Fibroblast of the aortic adventitia (primary cell): ENCODE results near the gene ZNF407. TPM values are rescaled to one million over a fixed set of nuclear protein-coding genes. Genes with fewer than 3 reads are reported as not detected.

Experiments used
- DNase-seq: peaks from one replicate; pipeline ENCODE4 v3.0.0-alpha.2; 2010; ENCODE audit warnings: low read depth
- H3K4me3 ChIP-seq: 2 replicates; pipeline ENCODE4 v1.5.1; 2011; ENCODE audit warnings: low read depth, mild to moderate bottlenecking, control low read depth, low read length, moderate library complexity
- CTCF ChIP-seq: IDR thresholded peaks from 2 replicates; pipeline ENCODE4 v1.5.1; 2011; ENCODE audit warnings: mild to moderate bottlenecking, low read length, control low read depth, inconsistent platforms; ENCODE audit not compliant: insufficient read depth
- total RNA-seq: library from RNA; depleted of rRNA; stranded (reverse); fragments of >200 nt; gene quantifications from 2 replicates; pipeline ENCODE4 v1.2.3, GENCODE V29; 2012; ENCODE audit warnings: low replicate concordance

ZNF407 gene
- total RNA-seq, 1 donor, result 21.7 TPM

GRCh38 chr18:74778191-74778847 lies 180.6 kb downstream of the ZNF407 start:
- peak; percentile 48 for DNase-seq
- no peak overlapping the region for H3K4me3 ChIP-seq
- no peak for TF ChIP-seq CTCF

- no peak for TF ChIP-seq CTCF
- DNase-seq, result no peak
- H3K4me3 ChIP-seq, result no peak overlapping the region
Measured at GRCh38 chr18:74784752-74785151, 187.1 kb downstream of the ZNF407 start.

GRCh38 chr18:74785632-74786031 lies 188.0 kb downstream of the ZNF407 start:
- no peak overlapping the region for H3K4me3 ChIP-seq
- TF ChIP-seq CTCF, result no peak
- DNase-seq, result no peak

DNA sequence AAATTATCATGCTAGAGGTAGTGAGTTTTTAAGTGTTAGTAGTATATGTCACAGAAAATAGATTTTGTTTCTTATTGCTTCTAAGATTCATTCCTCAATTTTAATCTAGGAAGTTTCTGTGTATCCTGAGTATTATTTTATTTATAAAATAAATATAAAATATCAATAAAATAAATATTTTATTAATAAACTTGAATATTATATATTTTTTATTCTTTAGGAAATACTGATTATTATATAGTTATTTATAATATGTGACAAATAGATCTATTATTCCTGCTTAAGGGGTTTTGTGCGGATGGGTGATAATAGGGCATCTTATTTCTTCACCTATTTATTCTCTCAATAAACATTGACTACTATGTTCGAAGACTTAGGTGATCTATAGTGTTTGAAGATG lies 191.0 kb downstream of the ZNF407 start:
- no peak for TF ChIP-seq CTCF
- no peak overlapping the region for H3K4me3 ChIP-seq

DNA sequence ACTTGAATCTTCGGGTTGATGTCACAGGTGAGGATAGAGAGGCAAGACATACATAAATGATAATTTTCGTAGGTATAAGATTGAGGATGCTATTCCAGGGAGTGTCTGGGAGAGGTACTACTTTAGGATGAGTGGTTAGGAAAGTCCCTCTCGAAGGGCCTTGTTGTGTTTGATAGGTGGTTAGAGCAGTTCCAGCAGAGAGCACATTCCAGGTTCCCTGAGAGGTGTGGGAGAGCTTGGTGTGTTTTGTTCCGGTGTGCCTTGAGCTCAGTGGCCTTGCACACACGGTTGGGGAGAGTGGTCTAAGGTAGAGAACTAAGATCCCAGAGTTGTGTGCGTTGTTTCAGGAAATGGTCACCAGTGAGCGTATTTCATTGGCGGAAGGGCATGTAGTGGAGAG lies 191.4 kb downstream of the ZNF407 start:
- TF ChIP-seq CTCF, result no peak
- no peak for DNase-seq
- H3K4me3 ChIP-seq, result no peak overlapping the region

More for the DNA sequence above, 191.0 kb downstream of the ZNF407 start:
- no peak for DNase-seq

DNA sequence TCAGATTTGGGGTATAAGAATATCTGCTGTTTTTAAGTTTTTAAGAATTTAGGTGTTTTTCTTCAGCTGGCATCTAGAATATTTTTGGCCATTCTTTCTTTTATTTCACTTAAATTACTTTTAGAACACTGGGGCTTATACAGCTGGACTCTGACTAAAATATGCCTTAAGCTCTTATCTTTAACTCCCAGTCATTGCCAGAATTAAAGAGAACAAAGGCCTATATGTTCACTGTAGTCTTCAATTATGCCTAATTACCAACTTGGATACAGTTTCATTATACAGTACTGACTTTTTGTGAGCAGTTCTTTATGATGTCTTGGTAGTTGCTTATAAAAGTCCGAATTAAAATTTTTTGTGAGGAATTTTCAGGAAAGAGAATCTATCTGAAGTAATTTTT lies 192.8 kb downstream of the ZNF407 start:
- no peak for DNase-seq
- no peak for TF ChIP-seq CTCF
- no peak overlapping the region for H3K4me3 ChIP-seq
